ENCODE results near the gene CETN1.

CETN1 gene

DNA sequence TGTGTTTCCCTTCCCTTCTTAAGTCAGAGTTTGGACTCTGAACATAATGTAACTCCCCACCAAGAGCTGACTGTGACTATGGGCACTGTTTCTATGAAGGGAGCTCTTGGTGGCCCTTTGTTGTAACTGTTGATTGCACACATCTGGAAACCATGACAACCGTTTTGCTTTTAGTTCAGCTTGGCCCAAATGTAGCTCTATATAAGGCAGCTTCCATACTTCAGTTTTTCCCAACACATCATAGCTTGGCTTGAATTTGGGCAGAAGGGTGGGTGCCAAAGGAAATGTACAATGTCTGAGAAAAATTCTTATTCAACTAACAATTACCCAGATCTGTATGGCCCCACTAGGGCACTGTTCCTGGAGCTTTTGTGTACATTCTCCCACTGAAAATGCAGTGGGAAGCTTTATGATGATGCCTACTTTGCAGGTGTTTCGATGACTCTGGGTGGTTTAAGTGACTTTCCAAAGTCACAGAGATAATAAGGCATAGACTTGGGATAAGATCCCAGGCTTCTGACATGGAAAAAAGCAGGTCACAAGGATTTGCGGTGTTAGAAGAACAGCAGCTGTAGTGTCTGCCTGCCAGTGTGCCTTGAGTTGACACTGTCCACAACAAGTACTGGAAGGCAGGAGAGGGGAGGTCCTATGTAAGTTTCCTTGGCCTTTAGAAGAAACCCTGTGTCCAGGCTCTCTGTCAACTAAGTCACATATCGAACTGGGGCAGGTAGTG, 2.4 kb upstream of the CETN1 start:
- DNase-seq: no peak

DNA sequence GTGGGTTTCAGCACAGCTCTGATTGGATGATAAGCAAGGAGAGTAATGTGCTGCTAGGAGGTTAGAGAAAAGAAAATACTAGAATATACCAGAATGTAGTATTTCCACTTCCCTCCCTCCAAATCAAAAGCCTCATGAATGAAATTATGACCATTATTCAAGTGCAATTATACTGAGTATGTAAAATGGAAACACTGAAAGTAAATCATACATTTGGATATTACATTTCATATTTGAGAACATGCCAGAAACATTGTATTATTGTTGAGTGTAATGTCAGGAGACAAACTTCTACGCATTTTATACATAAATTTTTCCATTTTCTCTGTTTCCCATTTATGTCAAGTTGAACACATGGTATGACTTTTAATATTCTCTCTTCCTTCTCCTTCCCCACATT, 942 bp upstream of the CETN1 start:
- DNase-seq: no peak

DNA sequence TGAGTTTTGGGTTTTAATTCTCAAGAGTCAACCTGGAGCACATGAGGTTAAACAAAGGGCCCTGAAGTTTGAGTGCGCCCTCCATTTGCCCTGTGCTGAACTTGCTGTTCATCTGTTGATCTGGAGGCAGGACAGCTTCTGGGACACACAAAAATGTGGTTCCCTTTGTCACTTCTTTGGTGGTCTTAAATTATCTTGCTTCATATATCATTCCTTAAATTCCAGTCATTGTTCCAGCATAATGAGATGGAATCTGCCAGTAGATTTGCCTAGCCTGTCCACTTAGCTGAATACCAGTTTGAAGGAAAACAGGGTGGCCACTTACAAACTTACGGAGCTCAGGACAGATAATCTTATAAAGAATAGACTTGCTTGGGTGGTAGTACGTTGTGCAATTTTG, 916 bp downstream of the CETN1 start:
- no peak for DNase-seq

DNA sequence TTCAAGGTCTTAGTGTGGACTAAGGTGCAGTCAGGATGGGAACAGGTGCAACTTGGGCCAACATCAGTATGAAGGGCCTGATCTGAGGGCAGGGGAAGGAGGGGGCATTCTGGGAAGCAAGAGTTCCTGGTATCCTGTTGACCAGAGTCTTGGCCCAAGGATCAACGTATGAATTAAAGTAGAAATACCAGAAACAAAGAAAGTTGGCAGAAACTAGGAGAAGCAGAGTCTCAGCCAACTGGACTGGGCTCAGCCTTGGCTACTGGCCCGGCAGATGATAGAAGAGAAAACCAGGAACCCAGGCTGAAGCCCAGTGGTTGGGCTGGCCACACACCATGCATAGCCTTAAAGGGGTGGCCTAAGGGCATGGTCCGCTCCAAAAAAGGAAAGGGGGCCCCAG, 2.3 kb downstream of the CETN1 start:
- DNase-seq: no peak

DNA sequence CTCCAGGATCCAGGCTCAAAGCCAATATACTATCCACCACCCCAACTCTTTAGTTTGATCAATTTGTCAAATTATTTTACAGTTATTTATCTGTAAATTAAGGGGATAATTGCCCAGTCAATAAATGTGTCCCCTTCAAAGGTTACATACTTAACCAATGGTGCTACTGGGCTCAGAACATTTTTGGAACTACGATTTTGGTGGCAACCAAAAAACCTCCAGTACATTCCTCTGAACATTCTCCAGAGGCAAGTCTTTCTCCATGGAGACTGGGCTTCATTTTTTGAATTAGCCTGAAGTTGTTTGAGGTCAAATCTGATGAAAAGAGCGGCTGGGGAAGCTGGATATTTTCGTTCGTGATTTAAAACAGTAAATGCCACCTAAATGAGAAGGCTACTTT, 14.9 kb downstream of the CETN1 start:
- DNase-seq: no peak

DNA sequence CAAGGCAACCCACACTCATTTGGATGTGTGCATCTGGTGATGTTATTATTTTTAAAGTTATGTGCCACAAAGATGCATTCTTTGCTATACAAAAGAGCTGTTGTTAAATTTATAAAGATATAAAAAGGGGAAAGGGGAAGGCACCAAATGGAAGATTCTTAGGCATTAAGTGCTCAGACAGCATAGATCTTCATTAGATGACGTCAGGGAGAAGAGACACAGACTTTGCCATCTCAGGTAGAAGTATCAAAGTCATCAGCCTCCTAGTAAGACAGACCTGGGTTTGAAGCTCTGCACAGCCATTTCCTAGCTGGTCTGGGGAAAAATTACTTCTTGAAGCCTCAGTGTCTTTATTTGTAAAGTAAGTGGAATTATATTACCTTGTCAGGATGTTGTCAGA, 15.4 kb downstream of the CETN1 start:
- DNase-seq: no peak

DNA sequence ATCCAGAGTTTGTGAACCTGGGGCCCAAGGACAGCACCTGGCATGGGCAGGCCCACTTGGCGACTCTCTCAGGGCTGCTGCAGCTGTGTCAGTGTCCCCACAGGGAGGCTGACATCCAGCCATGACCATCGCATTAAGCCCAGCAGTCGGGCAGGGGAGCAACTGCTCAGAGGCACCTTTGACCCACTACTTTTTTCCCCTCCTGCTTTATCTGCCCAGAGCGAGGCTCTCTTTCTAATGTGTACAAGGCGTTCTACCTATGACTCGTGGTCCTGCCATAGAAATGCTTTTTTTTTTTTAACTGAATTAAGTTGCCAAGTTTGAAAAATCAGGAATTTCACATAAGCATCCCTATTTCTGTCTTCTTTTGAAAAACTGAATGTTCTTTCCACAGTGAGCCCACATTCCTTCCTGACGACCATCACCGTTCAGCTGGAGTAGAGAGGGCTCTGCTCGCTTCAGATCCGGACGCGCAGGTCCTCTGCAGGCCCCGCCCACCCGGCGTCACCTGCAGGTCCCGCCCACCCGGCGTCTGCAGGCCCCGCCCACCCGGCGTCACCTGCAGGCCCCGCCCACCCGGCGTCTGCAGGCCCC, 16.2 kb downstream of the CETN1 start:
- DNase-seq: no peak

DNA sequence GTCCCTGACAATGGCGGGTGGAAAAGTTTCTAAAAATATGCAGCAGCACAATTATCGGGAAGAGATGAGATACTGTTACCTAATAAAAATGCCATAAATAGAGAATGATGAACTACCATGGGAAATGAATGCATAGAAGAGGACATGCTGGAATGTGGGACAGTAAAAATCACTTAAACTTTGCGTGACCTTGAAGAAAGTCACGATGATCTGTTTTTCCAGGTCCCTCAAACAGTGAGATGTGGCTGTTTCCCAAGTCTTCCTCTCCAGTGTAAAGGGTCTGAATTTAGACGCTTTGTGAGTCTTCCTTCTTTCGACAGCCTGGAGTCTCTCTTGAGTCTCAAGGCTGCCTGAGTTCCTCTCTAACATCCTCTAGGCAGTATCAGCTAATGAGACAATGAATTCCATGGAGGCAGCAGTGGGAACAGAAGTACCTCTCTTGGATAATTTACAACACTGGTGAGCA, 18.0 kb downstream of the CETN1 start:
- no peak for DNase-seq

DNA sequence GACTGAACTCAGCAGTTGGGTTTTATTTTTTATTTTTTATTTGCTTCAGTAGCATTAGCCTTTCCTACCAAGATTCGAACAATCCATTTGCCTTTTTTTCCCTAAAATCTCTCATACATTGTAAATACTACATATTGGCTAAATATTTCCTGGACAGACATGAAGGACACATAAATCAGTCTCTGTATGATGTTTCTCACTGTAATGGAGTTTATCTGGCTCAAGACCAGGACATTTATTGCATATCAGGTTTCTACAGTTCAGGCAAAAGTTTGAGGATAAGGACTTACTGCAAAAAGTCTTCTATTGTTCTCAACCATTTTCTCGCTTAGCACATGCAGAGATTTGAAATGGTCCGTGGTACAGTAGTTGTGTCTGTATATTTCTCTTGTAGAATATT, 19.9 kb downstream of the CETN1 start:
- DNase-seq: no peak

DNA sequence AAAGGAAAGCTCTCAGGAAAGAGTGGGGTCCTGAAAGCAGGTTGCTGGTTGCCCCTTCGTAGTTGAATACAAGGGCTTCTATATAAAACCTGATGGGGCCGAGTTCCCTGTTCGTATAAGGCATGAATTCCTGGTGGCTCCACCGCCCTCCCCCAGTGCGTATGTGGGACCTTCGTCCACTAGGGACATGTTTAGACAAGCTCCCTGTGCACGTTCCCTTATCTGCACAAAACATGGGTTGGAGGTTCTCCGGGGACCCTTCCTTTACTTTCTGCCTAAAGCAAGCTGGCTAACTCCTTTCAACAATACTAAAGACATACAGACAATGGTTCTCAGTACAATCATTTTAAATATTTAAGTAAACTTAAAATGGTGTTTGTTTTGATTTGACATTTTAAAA, 24.6 kb downstream of the CETN1 start:
- DNase-seq: no peak

DNA sequence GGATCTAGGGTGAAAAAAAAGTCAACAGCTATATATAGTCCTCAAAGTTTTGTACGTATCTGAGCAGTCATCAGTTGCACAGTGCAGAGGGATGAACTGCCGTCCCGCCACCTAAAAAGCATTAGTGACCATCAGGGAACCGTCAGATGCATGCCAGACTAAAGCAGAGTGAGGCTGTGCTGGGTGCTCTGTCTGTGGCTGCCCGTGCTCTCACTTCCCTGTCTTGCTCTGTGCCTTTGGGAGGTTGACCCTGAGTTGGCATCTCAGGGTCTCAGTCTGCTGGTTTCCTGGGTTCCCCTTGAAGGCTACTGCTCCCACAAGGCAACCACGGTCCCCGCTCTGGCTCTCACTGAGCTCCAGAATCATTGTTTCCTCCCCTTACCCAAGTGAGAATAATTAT, 27.8 kb downstream of the CETN1 start:
- no peak for DNase-seq

DNA sequence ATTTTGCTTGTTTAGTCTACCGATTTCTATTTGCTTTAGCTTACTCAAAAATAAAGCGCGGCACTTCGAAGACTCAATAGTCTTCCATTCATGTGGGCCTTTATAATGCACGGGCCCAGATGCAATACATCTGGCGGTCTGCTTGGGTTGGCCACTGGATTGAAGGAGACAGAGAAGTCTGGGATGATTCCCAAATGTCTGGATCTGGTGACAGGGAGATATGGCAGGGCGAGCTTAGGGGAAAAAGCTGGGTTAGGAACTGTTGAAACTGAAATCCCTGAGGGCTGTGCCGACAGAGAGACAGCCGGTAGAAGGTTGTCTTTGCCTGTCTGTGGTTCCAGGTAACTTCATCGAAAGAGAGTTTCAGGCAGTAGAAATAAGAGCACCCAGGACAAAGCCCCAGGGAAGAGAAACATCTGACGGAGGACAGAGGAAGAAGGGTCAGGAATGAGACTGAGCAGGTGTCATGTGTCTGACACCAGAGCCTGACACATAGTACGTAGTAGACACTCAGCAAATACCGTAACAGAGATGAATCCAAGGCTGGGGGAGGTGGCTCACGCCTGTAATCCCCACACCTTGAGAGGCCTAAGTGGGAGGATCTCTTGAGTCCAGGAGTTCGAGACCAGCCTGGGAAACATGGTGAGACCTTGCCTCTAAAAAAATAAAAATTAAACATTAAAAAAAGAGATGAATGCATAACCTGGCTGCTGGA, 30.2 kb downstream of the CETN1 start:
- DNase-seq: no peak

DNA sequence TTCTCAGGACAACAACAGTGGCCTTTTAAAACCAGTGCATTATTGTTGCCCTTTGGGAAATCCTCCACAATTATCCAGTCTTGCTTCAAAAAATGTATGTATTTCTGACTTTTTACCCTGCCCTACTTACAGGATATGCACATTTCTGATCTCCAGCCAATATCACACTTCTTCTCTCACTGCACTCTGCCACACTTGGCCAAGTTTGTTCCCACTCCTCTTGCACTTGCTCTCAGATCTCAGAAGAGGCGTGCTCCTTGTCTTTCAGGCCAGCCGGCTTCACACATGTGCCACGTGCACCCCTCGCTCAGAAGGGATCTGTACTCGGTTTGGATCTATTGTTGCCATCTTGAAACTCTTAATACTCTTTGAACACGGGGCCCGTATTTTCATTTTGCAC, 32.0 kb downstream of the CETN1 start:
- no peak for DNase-seq

DNA sequence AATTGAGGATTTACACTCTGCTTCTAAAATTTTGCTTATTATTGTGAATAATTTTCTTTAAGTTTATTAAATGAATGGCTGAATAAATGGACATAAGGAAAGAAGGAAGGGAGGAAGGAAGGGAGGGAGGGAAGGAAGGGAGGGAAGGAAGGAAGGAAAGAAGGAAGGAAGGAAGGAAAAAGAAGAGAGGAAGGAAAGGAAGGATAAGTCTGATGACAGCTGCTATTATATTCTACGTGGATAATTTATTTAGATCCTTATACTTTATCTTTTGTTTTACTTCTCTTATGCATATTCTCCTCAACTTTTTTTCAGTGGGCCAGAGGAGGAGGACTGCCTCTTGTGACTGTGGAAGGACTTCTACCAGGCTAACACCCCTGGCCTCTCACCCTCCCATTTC, 34.0 kb downstream of the CETN1 start:
- no peak for DNase-seq

DNA sequence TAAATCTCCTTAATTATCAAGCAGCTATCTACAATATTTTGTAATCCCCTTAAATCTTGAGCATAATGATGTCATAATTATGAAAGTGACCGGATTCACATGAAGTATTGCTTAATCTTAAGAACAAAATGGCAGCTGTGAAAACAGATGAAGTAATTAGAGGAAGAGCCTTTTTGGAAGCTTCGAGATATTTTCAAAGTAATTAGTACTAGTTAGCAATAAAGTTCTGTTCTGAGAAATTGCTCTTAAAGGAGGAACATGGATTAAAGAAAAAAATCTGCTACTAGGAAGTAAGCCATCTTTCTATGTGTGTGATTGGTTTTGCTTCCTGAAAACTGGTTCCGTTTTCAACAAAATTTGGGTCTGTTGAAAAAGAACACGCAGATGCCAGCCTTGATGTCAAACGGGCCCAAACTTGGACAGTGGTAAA, 34.9 kb downstream of the CETN1 start:
- DNase-seq: no peak

DNA sequence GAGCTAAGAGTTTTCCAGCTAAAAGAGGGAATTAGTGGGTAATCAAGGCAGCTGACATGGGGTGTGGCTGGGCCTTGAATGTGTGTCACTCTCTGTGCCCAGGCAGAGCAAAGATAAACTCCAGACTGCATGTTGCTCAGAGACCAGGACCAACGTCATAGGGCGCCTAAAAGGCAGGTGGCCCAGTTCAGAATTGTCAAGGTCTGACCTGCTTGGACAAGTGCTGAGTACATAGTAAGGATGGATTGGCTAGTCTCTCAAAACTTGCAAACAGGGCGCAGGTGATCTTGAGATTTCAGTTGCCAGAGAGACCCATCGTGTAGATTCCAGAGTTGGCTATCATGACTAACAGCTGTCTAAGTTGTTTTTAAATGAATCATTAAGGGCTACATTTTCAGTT, 35.6 kb downstream of the CETN1 start:
- peak; percentile 67 for DNase-seq

DNA sequence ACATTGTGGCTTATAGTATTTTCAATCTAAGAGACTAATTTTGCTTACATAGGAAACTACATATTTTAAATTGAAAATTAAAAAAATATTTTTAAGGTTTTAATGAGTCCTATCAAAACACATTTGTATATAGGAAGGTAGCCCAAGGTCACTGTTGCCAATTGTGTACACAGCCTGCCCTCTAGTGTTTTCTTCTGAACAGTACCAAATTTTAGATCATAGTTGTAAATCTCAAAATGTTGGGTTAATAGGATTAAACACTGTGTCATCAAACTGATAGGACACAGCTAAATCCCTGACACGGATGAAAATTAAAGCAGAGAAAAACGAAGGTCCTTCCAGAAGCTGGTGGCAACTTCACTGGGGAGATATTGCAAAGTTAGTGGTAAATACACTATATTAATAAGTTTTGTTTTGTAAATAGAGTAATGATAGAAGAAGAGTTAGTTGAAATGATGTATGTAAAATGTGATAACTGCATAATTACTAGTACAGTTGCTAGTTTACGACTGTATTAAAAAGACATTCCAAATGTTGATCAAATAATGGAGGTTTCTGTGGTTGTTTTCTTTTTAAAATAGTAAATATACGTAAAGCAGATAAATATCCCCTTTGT, 36.3 kb downstream of the CETN1 start:
- DNase-seq: peak; percentile 80

DNA sequence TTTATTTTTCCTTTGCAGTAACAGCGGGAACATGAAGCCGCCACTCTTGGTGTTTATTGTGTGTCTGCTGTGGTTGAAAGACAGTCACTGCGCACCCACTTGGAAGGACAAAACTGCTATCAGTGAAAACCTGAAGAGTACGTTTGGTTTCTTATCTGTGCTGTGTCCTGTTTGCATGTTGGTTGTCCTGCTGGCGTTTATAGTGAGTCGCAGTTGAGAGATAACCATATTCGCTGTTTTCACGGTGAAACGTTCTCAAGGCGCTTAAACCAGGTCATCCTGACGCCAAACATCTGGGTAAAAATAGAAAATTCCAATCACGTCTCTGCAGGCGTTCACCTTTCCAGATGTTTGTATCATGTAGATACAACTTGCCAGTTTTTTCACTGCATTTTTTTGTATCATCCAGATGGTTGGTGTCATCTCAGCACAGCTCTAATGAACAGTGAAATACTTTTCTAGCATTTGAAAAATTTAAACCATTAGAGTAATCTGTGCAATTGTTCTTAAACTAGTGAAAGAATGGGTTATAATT, 37.9 kb downstream of the CETN1 start:
- peak; percentile 49 for DNase-seq

DNA sequence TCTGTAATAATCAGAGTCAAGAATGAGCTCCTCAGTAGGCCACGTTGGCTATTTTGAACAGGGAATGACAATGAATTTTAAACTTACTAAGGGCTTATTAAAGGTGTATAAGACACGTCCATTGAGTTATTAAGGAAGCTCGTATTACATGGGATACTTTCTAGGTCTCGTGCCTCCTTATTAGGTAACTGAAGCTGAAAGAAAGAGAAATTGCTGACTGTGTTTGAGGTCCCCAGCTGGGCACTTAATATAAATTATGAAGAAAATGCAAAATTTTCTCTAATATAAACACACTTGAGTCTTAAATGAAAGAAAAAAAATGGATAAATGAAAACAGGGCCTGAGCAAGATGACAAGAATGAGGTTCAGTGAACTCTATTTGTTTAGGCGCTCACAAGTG, 38.4 kb downstream of the CETN1 start:
- DNase-seq: peak; percentile 67

DNA sequence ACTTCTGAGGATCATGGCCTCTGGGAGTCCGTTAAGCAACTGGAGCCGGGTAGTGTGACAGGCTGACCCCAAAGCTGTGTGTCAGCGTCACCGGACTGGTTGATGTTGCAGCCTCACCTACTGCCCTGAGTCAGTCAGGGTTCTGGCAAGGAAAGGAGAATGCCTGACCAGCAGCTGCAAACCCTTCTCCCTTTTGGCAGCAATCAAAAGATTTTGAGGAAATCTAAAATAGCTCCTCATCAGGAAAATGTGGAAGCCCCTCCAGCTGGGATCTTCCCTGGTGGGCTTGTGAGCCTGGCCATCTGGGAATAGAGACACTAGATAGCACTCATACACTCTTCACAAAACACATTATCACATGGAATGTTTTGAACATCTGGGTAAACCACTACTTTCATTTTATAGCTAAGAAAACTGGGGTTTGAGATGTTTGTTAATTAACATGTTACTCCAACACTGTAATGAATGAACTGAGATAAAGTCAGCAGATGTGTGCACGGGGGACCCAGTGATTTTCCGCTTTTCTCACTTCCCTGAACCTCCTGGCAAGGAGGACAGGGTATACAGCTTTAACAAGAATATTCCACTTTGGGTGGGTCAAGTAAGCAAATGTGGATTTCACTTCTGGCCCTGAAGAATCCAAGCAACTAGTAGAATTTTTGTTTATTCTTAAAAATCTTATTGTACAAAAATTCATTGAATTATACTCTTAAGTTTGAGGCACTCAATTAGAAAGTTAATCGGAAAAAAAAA, 41.3 kb downstream of the CETN1 start:
- DNase-seq: no peak

DNA sequence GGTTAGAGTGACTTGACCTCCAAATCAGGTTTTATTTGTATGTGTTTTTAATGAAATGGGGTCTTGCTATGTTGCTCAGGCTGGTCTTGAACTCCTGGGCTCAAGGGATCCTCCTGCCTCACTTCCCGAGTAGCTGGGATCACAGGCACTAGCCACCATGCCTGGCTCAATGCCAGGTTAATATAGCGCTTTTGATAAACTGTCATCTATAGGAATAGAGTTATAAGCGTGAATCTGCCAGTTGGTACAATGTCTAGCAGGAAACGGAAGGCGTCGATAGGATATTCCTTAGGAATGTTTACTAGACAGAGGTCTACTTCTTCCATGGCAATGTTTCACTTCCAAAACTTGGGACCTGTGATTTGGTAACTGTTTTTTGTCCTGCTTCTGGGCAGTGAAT, 42.1 kb downstream of the CETN1 start:
- no peak for DNase-seq

DNA sequence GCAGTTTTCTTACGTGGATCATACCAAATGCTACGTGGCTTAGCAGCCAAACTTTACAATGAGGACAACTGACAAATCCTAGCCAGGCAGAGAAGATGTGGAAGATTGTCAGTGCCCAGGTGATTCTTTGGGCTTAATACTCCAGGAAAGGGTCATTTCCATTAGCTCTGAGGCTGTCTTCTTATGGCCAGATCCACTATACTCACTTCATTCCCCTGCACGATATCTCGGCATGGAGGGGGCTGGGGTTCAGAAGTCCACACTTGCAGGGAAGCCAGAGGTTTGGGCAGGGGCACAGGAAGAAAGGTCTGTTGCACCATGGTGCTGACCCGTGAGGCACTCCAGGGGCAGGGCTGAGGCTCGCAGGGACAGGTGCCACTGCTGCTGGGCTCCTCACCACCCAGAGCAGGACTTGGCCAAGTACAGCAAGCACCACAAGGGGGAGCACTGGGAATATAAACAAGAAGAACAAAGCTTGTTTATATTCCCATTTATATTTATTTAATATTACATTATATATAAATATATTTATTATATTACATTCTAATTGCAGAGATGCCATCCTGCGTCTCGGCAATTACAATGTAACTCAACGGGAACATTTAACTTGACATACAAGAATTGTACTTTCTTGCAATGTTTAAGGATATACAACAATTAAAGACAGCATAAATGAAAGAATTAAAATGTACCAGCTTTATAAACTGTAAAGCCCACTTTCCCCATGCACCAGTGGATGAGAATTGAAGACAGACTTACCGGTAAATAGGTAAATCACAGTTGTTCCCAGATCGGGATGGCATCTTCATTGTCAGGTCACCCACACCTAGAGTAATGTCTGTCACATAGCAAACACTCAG, 43.8 kb downstream of the CETN1 start:
- DNase-seq: peak; percentile 70

All from NCI-H510A treated with DMSO at 0.1 percent for 48 hours (cell line).